ENCODE data around the gene ZNF580.
A peak's percentile ranks its signal among the peaks of the same experiment; 100 is the strongest.

ZNF580 gene

DNA sequence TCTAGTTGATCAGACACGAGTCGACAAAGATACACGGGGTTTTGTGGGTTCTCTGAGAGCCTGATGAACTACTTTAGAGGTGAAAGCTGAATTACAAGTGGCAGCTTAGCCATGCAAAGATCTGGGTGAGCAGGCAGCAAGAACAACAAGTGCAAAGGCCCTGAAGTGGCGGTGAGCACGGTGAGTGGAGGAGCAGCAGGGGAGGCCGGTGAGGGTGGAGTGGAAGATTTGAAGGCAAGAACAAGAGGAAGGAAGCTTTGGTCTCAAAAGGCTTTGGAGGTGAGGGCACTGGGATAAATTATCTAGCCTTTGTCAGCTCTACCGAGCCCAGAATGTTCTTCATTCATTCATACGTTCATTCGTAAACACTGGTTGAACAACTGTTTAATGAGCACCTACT lies 34.0 kb upstream of the ZNF580 start:
- no peak for DNase-seq

DNA sequence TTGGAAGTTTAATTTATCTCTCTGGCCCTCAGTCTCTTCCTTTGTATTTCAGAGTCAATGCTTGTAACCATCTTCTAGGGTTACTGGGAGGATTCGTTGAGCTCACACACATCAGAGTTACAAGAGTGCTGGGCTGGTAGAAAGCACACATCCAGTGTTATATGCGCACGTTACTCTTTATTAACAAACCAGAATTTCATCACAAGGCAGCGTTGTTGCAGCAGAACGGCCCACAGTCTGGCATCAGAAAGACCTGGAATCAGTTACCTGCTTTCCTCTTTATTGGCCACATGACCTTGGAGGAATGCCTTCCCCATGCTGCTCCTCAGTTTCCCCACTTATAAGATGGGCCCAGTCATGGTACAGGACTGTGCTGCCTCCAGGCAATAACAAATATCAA lies 31.5 kb upstream of the ZNF580 start:
- DNase-seq, result no peak

DNA sequence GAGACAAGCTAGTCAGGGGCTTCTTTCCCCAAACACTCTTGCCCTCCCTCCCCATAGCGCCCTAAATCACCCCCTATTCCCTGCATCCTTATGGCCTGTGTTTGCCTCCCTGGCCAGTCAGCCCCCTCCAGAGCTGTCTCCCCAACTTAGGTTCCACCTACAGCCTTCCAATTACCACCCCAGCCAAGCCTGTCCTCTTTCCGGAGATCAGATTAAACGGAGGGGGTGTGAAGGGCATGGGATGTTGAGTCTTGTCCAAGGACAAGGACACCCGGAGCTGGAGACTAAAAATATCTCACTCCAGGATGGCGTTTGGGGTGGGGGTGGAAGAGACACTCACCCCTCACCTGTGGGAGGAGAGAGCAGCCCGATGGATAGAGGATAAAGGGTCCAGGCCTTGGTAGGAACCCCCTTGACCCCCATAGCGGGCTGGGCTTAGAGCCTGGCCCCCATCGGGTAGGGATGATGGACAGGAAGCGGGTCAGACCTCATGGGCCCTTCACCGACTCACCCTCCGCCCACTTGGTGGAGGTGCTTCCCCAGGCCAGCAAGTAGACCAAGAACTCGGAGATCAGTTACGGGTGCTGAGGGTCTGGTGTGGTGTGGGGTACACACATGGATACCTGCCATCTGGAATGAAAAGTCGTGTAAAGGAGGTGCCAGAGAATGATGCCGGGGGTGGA lies 29.4 kb upstream of the ZNF580 start:
- no peak for DNase-seq

DNA sequence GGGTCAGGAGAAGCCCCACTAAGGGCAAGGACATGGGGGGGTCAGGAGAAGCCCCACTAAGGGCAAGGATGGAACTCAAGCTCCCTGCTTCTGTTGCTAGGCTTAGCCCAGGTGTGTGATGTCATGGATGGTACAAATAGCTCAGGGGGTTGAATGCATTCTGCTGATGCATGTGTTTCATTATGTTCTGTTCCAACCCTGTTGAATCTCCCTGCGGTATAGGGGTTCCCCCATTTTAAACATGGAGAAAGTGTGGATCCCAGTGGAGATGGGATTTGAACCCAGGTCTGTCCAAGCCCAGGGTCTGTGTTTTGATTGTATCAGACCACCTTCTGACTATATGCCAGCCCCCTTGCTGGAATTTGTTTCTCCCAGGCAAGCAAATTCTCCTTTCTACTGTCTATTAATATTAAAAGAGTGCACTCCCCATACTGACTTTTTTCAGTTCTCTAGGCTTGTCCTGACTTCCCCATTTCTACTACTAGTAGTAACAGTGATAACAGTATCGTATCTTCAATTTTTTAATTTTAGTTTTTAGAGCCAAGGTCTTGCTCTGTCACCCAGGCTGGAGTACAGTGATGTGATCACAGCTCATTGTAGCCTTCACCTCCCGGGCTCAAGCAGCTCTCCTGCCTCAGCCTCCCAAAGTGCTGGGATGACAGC lies 28.7 kb upstream of the ZNF580 start:
- no peak for DNase-seq

DNA sequence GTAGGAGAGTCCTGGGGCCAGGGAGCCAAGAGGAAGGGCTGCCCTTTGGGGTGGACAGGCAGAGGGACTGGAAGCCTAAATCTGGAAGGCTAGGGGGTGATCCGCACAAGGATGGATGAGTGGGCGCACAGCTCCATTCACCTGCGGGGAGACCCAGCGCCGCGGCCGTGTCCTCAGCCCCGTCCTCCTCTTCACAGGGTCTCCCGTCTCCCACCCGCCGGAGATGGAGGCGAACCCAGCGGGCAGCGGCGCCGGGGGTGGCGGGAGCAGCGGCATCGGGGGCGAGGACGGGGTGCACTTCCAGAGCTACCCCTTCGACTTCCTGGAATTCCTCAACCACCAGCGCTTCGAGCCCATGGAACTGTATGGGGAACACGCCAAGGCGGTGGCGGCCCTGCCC lies 27.4 kb upstream of the ZNF580 start:
- DNase-seq, result no peak

DNA sequence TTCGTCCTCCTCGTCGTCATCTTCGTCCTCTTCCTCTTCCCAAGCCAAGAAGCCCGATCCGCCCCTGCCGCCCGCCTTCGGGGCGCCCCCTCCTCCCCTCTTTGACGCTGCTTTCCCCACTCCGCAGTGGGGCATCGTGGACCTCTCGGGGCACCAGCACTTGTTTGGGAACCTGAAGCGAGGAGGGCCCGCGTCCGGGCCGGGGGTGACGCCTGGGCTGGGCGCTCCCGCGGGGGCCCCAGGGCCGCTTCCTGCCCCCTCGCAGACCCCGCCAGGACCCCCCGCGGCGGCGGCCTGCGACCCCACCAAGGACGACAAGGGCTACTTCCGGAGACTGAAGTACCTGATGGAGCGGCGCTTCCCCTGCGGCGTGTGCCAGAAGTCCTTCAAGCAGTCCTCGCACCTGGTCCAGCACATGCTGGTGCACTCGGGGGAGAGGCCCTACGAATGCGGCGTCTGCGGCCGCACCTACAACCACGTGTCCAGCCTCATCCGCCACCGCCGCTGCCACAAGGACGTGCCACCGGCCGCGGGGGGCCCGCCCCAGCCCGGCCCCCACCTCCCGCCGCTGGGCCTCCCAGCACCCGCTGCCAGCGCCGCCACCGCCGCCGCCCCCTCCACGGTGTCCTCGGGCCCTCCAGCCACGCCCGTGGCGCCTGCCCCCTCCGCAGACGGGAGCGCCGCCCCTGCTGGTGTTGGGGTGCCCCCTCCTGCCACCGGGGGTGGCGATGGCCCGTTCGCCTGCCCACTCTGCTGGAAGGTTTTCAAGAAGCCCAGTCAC lies 26.7 kb upstream of the ZNF580 start:
- no peak for DNase-seq

DNA sequence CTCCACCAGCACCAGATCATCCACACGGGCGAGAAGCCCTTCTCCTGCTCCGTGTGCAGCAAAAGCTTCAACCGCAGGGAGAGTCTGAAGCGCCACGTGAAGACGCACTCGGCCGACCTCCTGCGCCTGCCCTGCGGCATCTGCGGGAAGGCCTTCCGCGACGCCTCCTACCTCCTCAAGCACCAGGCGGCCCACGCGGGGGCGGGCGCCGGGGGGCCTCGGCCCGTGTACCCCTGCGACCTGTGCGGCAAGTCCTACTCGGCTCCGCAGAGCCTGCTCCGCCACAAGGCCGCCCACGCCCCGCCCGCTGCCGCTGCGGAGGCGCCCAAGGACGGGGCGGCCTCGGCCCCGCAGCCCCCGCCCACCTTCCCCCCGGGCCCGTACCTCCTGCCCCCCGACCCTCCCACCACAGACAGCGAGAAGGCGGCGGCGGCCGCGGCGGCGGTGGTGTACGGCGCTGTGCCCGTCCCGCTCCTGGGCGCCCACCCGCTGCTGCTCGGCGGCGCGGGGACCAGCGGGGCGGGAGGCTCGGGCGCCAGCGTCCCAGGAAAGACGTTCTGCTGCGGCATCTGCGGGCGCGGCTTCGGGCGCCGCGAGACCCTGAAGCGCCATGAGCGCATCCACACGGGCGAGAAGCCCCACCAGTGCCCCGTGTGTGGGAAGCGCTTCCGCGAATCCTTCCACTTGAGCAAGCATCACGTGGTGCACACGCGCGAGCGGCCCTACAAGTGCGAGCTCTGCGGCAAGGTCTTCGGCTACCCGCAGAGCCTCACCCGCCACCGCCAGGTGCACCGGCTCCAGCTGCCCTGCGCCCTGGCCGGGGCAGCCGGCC lies 25.9 kb upstream of the ZNF580 start:
- no peak for DNase-seq

DNA sequence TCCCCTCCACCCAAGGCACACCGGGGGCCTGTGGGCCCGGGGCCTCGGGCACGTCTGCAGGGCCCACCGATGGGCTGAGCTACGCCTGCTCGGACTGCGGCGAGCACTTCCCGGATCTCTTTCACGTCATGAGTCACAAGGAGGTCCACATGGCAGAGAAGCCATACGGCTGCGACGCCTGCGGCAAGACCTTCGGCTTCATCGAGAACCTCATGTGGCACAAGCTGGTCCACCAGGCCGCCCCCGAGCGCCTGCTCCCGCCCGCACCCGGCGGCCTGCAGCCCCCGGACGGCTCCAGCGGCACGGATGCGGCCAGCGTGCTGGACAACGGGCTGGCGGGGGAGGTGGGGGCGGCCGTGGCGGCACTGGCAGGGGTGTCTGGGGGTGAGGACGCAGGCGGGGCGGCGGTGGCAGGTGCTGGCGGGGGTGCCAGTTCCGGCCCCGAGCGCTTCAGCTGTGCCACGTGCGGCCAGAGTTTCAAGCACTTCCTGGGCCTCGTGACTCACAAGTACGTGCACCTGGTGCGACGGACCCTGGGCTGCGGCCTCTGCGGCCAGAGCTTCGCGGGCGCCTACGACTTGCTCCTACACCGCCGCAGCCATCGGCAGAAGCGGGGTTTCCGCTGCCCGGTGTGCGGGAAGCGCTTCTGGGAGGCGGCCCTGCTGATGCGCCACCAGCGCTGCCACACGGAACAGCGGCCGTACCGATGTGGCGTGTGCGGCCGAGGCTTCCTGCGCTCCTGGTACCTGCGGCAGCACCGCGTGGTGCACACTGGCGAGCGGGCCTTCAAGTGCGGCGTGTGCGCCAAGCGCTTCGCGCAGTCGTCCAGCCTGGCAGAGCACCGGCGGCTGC lies 25.0 kb upstream of the ZNF580 start:
- no peak for DNase-seq

DNA sequence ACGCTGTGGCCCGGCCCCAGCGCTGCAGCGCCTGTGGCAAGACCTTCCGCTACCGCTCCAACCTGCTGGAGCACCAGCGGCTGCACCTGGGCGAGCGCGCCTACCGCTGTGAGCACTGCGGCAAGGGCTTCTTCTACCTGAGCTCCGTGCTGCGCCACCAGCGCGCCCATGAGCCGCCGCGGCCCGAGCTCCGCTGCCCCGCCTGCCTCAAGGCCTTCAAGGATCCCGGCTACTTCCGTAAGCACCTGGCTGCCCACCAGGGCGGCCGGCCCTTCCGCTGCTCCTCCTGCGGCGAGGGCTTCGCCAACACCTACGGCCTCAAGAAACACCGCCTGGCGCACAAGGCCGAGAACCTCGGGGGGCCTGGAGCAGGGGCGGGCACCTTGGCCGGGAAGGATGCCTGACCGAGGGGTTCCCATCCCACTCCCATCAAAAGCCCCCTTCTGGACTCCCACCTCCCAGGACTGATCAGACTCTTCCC lies 24.4 kb upstream of the ZNF580 start:
- DNase-seq, result no peak

DNA sequence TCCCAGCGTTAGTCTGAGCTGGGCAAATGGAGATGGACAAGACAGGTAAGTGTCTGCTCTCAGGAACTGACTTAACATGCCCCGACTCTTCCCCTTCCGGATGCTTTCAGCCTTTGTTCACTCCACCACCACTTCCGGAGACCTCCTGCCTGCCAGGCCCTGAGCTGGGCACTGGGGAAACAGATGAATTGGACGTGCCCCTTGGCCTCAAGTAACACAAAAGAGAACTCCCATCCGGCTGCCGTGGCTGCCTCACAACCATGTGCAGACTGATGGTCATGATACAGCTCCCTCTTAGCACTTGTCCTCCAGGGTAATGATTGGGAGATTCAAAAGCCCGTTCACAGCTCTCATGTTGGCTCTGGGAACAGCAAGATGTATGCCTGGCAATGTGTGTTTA lies 23.4 kb upstream of the ZNF580 start:
- DNase-seq, result no peak

DNA sequence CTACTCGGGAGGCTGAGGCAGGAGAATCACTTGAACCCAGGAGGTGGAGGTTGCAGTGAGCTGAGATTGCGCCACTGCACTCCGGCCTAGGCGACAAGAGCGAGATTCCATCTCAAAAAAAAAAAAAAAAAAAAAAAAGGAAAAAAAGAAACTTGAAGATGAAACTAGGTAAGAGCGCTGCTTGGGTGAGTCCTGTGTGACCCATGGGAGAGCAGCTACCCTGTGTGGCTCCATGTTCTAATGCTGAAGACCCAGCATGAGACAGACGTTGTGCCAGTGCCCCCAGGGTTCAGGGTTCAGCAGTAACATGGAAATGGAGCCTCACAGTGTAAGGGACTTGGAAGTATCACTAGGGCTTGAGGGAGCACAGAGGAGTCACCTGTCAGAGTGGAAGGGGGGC lies 22.4 kb upstream of the ZNF580 start:
- no peak for DNase-seq

DNA sequence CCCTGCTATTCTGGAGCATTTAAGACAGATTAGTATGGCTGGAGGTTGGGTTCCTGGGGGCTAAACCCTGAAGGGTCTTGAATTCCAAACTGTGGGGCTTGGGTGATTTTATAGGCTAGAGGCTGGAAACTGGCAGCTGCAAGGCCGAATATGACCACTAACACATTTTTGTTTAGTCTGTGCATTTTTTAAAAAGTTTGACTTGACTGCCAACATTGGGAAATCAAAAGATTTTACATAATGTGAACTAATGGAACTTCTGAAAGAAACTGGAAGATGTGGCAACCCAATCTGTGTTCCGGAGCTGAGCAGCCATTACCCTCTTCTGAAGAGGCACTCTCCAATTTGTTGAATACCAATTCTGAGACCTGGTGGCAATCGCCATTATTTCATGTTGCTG lies 21.5 kb upstream of the ZNF580 start:
- DNase-seq, result no peak

DNA sequence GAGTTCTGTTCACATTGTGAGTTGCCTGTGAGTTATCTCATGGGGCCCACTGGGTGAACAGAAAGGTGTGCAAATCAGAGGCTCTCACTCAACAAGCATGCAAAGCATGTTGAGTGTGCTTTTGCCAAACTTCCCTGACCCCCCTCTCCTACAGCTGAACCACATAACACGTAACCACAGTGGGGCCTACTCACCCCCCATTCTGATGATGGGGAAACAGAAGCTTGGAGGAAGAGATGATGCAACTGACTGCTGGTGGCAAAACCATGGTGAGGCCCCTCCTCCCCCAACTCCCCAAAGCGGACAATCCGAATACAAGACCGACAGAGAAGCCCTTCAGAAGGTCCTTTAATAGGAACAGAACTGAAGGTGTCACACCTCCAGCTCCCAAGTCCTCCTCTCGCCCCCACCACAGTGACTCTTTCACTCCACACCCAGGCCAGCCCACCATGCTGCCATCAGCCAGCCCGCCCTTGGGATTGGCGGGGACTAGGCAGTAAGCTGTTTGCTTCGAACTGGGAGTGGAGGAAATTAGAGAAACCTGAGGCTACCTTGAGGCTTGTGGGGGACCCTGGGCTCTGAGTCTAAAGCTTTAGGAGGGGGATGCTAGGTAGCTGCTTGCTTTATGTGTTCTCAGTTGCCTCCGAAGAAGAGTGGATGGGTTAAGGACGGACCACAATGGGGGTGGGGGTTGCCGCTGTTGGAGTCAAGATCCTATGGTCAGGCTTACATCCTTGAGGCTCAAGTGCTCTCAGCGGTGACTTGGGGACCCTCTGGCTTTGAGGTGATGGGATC lies 20.2 kb upstream of the ZNF580 start:
- DNase-seq, result no peak

DNA sequence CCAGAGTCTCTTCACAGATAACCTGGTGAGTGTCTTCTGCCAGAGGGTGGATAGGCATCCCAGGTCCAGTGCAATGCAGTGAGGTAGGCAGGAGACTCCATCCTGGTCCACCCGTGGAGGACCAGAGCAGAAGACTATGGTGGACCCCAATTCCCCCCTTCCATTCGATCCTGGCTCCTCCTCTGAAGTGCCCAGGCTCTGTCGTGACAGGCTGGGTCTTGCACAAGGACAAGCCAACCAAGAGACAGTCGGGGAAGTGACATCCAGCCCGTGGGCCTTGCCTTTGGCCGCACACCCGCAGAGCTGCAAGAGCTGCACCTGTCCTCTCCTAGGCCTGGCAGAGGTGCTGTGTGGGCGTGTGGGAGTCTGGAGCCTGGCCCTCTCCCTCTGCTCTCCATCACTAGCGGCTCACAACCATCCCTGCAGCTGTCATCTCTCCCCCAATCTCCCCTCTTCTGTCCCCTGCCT lies 19.6 kb upstream of the ZNF580 start:
- no peak for DNase-seq

DNA sequence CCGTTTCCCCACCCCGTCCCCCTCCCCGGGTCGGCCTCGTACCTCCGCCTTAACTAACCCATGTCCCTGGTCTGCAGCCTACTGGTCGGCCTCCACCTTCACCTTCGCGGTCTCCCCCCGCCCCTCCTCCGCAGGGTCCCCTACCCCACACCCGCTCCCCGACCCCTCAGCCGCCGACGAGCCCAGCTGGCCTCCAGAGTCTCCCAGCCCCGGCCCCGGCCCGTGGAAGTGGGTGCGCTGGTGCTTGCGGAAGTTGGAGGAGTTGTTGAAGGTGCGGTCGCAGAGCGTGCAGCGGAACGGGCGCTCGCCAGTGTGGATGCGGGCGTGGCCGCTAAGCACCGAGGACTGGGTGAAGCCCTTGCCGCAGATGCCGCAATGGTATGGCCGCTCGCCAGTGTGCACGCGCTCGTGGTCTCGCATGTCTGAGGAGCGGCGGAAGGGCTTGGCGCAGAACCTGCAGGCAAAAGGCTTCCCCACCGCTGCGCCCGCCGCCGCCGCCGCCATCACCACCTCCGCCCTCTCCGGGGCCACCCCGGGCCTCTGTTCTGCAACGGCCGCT lies 19.1 kb upstream of the ZNF580 start:
- no peak for DNase-seq

DNA sequence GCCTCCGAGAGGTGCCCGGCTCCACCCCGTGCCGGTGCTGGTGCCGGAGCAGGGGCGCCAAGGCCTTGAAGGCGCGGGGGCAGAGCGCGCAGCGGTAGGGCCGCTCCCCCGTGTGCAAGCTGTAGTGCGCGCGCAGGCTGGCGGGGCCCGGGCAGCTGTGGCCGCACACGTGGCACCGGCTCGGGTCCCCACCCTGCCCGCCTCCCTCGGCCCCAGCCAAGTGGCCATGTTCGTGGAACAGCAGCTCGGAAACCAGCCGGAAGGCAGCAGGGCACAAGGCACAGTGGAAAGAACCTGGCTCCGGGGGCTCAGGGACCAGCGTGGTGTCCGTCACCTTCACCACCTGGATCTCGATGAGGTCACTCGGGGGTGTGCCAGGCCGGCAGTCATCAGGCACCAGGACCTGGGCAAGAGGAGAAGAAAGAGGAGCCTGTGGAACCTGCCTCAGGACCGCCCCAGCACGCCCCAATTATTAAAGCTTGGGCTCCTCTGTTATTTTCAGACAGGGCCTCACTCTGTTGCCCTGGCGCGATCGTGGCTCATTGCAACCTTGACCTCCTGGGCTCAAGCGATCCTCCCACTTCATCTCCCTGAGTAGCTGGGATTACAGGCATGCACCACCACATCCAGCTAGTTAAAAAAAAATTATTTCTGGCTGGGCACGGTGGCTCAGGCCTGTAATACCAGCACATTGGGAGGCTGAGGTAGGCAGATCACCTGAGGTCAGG lies 18.4 kb upstream of the ZNF580 start:
- no peak for DNase-seq

DNA sequence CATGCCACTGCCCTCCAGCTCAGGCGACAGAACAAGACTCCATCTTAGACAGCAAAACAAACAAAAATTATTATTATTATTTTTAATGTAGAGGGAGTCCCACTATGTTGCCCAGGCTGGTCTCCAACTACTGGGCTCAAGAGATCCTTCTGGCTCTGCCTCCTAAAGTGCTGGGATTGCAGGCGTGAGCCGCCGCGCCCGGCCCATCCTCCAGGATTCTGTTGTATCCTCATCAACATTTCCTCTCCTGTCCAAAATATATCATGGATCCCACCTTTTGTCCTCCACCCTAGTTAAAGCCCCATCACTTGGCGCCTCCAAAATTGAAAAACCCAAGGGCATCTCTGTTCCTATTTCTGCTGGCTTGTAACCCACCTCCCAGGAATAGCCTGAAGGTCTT lies 17.7 kb upstream of the ZNF580 start:
- DNase-seq, result no peak

DNA sequence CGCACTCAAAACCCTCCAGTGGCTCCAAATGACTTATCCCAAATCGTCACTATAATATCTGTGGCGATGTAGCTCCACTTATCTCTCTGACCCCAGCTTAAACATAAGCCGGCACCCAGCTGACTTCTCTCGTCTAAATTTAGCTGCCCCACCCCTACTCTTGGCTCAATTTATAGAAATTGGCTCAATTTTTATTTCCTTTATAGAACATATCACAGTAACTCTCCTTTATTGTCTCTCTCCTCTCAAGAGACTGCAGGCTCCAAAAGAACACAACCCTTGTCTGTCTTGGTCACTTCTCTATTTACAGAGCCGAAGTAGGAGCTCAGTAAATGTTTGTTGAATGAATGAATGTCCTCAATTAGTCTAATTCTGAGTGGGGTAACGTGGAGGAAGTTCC lies 17.2 kb upstream of the ZNF580 start:
- no peak for DNase-seq

DNA sequence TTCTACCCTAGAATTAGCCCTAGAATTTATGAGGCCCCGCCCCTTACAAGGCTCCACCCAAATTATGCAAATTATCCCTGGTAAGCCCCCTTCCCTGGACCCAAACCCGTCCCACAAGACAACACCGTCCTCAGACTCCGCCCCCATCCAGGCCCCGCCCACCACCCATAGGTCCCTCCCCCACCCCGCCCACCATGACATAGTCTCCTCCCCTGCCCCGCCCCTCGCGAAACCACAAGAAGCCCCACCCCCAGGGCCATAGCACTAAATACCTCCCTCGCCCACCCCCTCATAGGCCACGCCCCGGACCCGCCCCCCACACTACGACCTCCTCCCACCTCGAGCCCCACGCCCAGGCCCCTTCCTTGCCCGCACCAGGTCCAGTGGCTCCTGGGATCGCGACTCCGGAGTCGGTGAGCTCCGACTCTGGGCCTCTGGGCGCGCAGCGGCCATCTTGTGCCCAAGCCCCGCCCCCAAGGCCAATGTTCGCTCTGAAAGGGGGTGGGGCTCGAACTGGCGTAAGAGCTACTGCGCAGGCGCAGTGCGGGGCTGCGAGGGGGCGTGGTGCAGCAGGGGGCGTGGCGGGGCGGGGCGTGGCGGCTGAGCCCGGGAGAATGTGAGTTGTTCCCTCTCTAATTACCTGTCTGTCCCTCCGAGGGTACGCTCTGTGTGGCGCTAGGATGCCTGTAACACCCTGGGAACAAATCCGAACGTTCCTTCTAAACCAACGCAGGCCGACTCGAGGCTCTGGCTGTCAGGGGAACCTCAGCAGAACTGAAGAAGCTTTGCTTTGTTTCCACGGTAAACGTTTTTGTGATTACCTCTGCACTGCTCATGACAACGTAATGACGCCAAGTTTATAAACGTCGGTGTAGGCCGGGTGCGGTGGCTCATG lies 16.4 kb upstream of the ZNF580 start, which contains the start of gene ZNF784:
Gene ZNF784, minus strand, starts transcription at position 458 of the 895 bp plus-strand sequence. Its CDS starts 5 bp downstream, at position 453.
- DNase-seq, result peak; percentile 89
